HL-60 (cell line): ENCODE results near the gene TMEM163.

ENCODE experiments used
- GABPA ChIP-seq: IDR thresholded peaks from 2 replicates; pipeline ENCODE4 v1.6.1; 2012; ENCODE audit warnings: low read depth
- POLR2AphosphoS5 ChIP-seq: IDR thresholded peaks from 2 replicates; pipeline ENCODE4 v1.6.1; 2012; ENCODE audit warnings: low read depth
- TF ChIP-seq, protein P1 (sequence below): IDR thresholded peaks from one replicate; pipeline ENCODE4 v1.5.1; 2011; ENCODE audit warnings: low read length, control low read depth, inconsistent platforms; ENCODE audit not compliant: insufficient read depth
- TF ChIP-seq, protein P2 (sequence below): IDR thresholded peaks from 2 replicates; pipeline ENCODE4 v1.6.1; 2012; ENCODE audit warnings: low read depth; ENCODE audit not compliant: insufficient replicate concordance

DNA sequence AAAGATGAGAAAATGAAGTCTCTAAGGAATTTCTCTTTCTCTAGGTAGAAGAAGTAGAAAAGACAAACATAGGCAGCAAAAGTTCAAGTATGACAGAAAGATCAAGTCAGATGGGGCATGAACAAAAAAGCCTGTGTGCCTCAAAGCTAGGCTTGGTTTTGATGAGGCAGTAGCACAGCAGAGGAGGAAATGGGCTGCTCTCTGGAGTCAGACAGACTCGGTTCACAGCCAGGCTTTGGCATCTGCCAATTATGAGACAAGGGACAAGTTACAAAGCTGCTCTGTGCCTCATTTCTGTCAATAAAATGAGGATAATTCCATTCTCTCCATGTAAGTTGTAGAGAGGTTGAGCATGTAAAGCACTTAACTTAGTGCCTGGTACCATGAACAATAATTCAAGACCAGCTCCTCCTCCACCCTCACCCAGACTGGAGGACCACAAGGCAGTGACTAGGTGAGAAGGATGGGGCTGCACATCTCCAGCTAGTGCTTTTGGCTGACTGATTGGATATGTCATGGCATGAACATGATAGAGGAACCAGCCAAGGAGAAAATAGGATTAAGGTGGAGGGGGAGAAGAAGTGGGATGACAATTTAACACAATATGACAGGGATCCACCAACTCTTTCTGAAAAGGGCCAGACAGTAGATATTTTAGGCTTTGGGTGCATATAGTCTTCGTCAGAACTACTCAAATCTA, 84.6 kb downstream of the TMEM163 start:
- TF ChIP-seq, protein P1, sequence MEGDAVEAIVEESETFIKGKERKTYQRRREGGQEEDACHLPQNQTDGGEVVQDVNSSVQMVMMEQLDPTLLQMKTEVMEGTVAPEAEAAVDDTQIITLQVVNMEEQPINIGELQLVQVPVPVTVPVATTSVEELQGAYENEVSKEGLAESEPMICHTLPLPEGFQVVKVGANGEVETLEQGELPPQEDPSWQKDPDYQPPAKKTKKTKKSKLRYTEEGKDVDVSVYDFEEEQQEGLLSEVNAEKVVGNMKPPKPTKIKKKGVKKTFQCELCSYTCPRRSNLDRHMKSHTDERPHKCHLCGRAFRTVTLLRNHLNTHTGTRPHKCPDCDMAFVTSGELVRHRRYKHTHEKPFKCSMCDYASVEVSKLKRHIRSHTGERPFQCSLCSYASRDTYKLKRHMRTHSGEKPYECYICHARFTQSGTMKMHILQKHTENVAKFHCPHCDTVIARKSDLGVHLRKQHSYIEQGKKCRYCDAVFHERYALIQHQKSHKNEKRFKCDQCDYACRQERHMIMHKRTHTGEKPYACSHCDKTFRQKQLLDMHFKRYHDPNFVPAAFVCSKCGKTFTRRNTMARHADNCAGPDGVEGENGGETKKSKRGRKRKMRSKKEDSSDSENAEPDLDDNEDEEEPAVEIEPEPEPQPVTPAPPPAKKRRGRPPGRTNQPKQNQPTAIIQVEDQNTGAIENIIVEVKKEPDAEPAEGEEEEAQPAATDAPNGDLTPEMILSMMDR = no peak
- TF ChIP-seq, protein P2, sequence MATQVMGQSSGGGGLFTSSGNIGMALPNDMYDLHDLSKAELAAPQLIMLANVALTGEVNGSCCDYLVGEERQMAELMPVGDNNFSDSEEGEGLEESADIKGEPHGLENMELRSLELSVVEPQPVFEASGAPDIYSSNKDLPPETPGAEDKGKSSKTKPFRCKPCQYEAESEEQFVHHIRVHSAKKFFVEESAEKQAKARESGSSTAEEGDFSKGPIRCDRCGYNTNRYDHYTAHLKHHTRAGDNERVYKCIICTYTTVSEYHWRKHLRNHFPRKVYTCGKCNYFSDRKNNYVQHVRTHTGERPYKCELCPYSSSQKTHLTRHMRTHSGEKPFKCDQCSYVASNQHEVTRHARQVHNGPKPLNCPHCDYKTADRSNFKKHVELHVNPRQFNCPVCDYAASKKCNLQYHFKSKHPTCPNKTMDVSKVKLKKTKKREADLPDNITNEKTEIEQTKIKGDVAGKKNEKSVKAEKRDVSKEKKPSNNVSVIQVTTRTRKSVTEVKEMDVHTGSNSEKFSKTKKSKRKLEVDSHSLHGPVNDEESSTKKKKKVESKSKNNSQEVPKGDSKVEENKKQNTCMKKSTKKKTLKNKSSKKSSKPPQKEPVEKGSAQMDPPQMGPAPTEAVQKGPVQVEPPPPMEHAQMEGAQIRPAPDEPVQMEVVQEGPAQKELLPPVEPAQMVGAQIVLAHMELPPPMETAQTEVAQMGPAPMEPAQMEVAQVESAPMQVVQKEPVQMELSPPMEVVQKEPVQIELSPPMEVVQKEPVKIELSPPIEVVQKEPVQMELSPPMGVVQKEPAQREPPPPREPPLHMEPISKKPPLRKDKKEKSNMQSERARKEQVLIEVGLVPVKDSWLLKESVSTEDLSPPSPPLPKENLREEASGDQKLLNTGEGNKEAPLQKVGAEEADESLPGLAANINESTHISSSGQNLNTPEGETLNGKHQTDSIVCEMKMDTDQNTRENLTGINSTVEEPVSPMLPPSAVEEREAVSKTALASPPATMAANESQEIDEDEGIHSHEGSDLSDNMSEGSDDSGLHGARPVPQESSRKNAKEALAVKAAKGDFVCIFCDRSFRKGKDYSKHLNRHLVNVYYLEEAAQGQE = no peak
- TF ChIP-seq POLR2AphosphoS5 (no peak), GABPA (no peak)
